SK-N-SH treated with all-trans-retinoic acid at 6 μM for 48 hours (cell line): ENCODE data around the gene EAPP.

Source experiments
- ESRRG ChIP-seq: fragments of 250-450 bp; sonication (Bioruptor Pico); IDR thresholded peaks from 2 replicates; pipeline ENCODE4 v1.6.1; 2021; ENCODE audit warnings: mild to moderate bottlenecking
- ZFP30 ChIP-seq: fragments of 450-650 bp; formaldehyde crosslinking; IDR thresholded peaks from 2 replicates; pipeline ENCODE4 v1.5.0; 2022; ENCODE audit warnings: mild to moderate bottlenecking, moderate library complexity
- TF ChIP-seq, protein P1 (sequence below): fragments of 250-450 bp; sonication (Bioruptor Pico); IDR thresholded peaks from 2 replicates; pipeline ENCODE4 v1.5.1; 2021; ENCODE audit warnings: mild to moderate bottlenecking, moderate library complexity

GRCh38 chr14:34536951-34537676 lies 2.4 kb downstream of the EAPP start:
- TF ChIP-seq ESRRG = no peak
- no peak for TF ChIP-seq ZFP30 (CRISPR knock-in tag)
- TF ChIP-seq, protein P1, sequence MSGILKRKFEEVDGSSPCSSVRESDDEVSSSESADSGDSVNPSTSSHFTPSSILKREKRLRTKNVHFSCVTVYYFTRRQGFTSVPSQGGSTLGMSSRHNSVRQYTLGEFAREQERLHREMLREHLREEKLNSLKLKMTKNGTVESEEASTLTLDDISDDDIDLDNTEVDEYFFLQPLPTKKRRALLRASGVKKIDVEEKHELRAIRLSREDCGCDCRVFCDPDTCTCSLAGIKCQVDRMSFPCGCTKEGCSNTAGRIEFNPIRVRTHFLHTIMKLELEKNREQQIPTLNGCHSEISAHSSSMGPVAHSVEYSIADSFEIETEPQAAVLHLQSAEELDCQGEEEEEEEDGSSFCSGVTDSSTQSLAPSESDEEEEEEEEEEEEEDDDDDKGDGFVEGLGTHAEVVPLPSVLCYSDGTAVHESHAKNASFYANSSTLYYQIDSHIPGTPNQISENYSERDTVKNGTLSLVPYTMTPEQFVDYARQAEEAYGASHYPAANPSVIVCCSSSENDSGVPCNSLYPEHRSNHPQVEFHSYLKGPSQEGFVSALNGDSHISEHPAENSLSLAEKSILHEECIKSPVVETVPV = no peak
